Measurements from ENCODE around the gene NFIA. TPM values are rescaled to one million over a fixed set of nuclear protein-coding genes. Genes with fewer than 3 reads are reported as not detected.

NFIA gene
- total and polyA plus RNA-seq, 2 of the 13 experiments (the other 11 are each of a cell fraction or from before 2014, with no cell fraction given) = 14.7 to 28.5 TPM

- TF ChIP-seq ZNF513 (CRISPR knock-in tag; conservative IDR thresholded peaks at IDR 0.05) = no peak
- peak; percentile 36; the same call in 1 of the 2 replicates for TF ChIP-seq TFE3 (CRISPR knock-in tag; IDR thresholded peaks at IDR 0.05)
- no peak for TF ChIP-seq STAT5B (CRISPR knock-in tag; IDR thresholded peaks at IDR 0.05)
- no peak for TF ChIP-seq REL (CRISPR knock-in tag; conservative IDR thresholded peaks at IDR 0.05)
- TF ChIP-seq EP300 (IDR thresholded peaks at IDR 0.05; ENCODE audit: low read depth in 2 of 2, low read length in 2 of 2) = peak in 1 of 2 experiments; percentile 39; a peak in 1 of 4 replicates
- no peak for TF ChIP-seq EP300 (CRISPR knock-in tag; IDR thresholded peaks at IDR 0.05; ENCODE audit: borderline replicate concordance)
- 0 out of 2 replicates have a peak, but pooled peaks have one; percentile 16 for TF ChIP-seq ISL2 (CRISPR knock-in tag; IDR thresholded peaks at IDR 0.05)
- TF ChIP-seq PAXIP1 (CRISPR knock-in tag; conservative IDR thresholded peaks at IDR 0.05) = 0 out of 2 replicates have a peak, but pooled peaks have one; percentile 33
- TF ChIP-seq SSRP1 (CRISPR knock-in tag; IDR thresholded peaks at IDR 0.05) = no peak
- TF ChIP-seq ZNF609 (CRISPR knock-in tag; IDR thresholded peaks at IDR 0.05; ENCODE audit: borderline replicate concordance) = no peak
- no peak for TF ChIP-seq CREB1 (IDR thresholded peaks at IDR 0.05)
- TF ChIP-seq CREB1 (CRISPR knock-in tag; IDR thresholded peaks at IDR 0.05) = 0 out of 2 replicates have a peak, but pooled peaks have one; percentile 26
Measured at GRCh38 chr1:61223140-61223539, 140.8 kb downstream of the NFIA start (continued).
